Stimulated activated CD4-positive, alpha-beta T cell treated with anti-CD3 and anti-CD28 coated beads, Interleukin-4, amount 100 ng/mL, for 48 hours (primary cell): ENCODE results near the gene ELOB.

Source experiments
- DNase-seq, 2 donors: peaks; one replicate each; pipeline ENCODE4 v3.0.0-alpha.2; 2020; ENCODE audit warnings: low read depth in 2 of 2

Gene ELOB

GRCh38 chr16:2768403-2769089 lies 8.5 kb downstream of the ELOB start:
- DNase-seq, result no peak

GRCh38 chr16:2767891-2768290 lies 9.2 kb downstream of the ELOB start:
- DNase-seq, result no peak

GRCh38 chr16:2767140-2767731 lies 9.8 kb downstream of the ELOB start:
- no peak for DNase-seq

GRCh38 chr16:2766430-2767139 lies 10.5 kb downstream of the ELOB start:
- DNase-seq, result no peak

GRCh38 chr16:2765462-2766404 lies 11.3 kb downstream of the ELOB start:
- DNase-seq, result no peak

- DNase-seq, result no peak
Measured at GRCh38 chr16:2764718-2765117, 12.4 kb downstream of the ELOB start.

- DNase-seq, result no peak
Measured at GRCh38 chr16:2763173-2763572, 13.9 kb downstream of the ELOB start.

GRCh38 chr16:2762711-2763110 lies 14.4 kb downstream of the ELOB start:
- DNase-seq, result no peak

GRCh38 chr16:2761886-2762583 lies 15.0 kb downstream of the ELOB start:
- DNase-seq, result no peak

- no peak for DNase-seq
Measured at GRCh38 chr16:2761472-2761871, 15.6 kb downstream of the ELOB start.

GRCh38 chr16:2757344-2757743 lies 19.7 kb downstream of the ELOB start:
- no peak for DNase-seq

- no peak for DNase-seq
Measured at GRCh38 chr16:2756288-2757015, 20.6 kb downstream of the ELOB start.

- DNase-seq, result no peak
Measured at GRCh38 chr16:2755158-2755557, 21.9 kb downstream of the ELOB start.

GRCh38 chr16:2753733-2754020 lies 23.4 kb downstream of the ELOB start:
- no peak for DNase-seq

- DNase-seq, result peak in 1 of 2 donors; percentile 72
Measured at GRCh38 chr16:2752850-2753732, 24.0 kb downstream of the ELOB start.

GRCh38 chr16:2752035-2752849 lies 24.8 kb downstream of the ELOB start, which contains the start of gene SRRM2:
SRRM2 (plus strand) TSS chr16:2752638; CDS start chr16:2756365, 3,727 bp downstream.
- DNase-seq, result peak; percentile 88 to 92

GRCh38 chr16:2751577-2752034 lies 25.5 kb downstream of the ELOB start:
- no peak for DNase-seq

GRCh38 chr16:2749936-2750335 lies 27.1 kb downstream of the ELOB start:
- DNase-seq, result no peak

- DNase-seq, result no peak
Measured at GRCh38 chr16:2749476-2749875, 27.6 kb downstream of the ELOB start.
